Suprapubic skin (tissue), 4 donors: ENCODE results near the gene RNF212.

Source experiments
- CTCF ChIP-seq, 2 donors: fragments of 200-600 bp in 1 of 2; fragments of 450-650 bp in 1 of 2; sonication (generic) in 1 of 2; IDR thresholded peaks; one replicate each; pipeline ENCODE4 v1.5.1; 2016 to 2019; ENCODE audit warnings: antibody characterized with exemption in 2 of 2, mild to moderate bottlenecking in 1 of 2, moderate library complexity in 1 of 2
- EP300 ChIP-seq: sonication (generic); formaldehyde crosslinking; IDR thresholded peaks from one replicate; pipeline ENCODE4 v1.6.1; 2017; ENCODE audit warnings: antibody characterized with exemption
- POLR2A ChIP-seq, 2 donors: fragments of 450-650 bp; IDR thresholded peaks; one replicate each; pipeline ENCODE4 v1.6.1; 2017; ENCODE audit warnings: antibody characterized with exemption in 2 of 2, mild to moderate bottlenecking in 2 of 2, moderate library complexity in 2 of 2
- POLR2AphosphoS5 ChIP-seq, 3 donors: sonication (generic); formaldehyde crosslinking; IDR thresholded peaks; one replicate each; pipeline ENCODE4 v1.6.1; 2017; ENCODE audit warnings: antibody characterized with exemption in 3 of 3

DNA sequence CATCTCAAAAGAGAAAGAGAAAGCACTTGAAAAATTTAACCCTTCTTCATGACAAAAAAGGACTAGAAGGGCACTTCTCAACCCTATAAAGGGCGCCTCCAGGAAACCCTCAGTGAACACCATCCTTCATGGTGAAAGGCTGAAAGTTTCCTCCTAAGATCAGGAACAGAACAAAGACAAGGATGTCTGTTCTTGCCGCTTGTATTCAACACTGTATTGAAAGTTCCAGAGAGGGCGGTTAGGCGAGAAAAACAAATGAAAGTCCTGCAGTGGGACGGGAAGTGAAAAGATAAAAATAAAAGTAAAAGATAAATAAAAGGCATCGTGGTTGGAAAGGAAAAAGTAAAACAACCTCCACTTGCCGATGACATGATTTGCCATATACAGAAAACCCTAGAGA is 50.9 kb downstream of the RNF212 start:
- TF ChIP-seq CTCF (IDR thresholded peaks at IDR 0.05), result no peak
- no peak for TF ChIP-seq POLR2AphosphoS5 (IDR thresholded peaks at IDR 0.05)
- no peak for TF ChIP-seq POLR2A (IDR thresholded peaks at IDR 0.05)
- no peak for TF ChIP-seq EP300
